Panc1 (cell line): ENCODE results near the gene CYP1B1.
"Not testable (repeated sequence)": the region's sequence is repeated elsewhere in the genome, so short reads cannot be mapped to it uniquely, and the experiment has no call there.

Experiments
- CTCF ChIP-seq: fragments of 450-650 bp; IDR thresholded peaks from 2 replicates; pipeline ENCODE4 v1.5.1; 2017; ENCODE audit warnings: mild to moderate bottlenecking
- POLR2AphosphoS5 ChIP-seq: IDR thresholded peaks from 2 replicates; pipeline ENCODE4 v1.6.1; 2012; ENCODE audit warnings: mild to moderate bottlenecking, low read depth, low read length, moderate library complexity
- REST ChIP-seq, 2 experiments: IDR thresholded peaks; 2 replicates each; pipeline ENCODE4 v1.6.1; 2011 to 2012; ENCODE audit warnings: low read depth in 2 of 2, control low read depth in 1 of 2, low read length in 1 of 2, mild to moderate bottlenecking in 1 of 2, moderate library complexity in 1 of 2; ENCODE audit not compliant: insufficient read depth in 1 of 2
- TCF7L2 ChIP-seq: IDR thresholded peaks from 2 replicates; pipeline ENCODE4 v1.6.1; 2011; ENCODE audit warnings: mild to moderate bottlenecking, low read depth, low read length, inconsistent platforms

GRCh38 chr2:38111350-38111749 is 35.4 kb upstream of the CYP1B1 start:
- not testable (repeated sequence) for TF ChIP-seq TCF7L2; POLR2AphosphoS5; REST (IDR thresholded peaks at IDR 0.05; ENCODE audit: insufficient read depth in 1 of 2, low read depth in 2 of 2, low read length in 1 of 2); CTCF
